RWPE2 (cell line): ENCODE measurements around the gene SCN5A.

Source experiments
- ATAC-seq: fragments of 200-7000 bp; cut with Tn5 transposase; 3 replicates; pipeline ENCODE4 v1.9.1; 2021; ENCODE audit warnings: low read depth
- DNase-seq: peaks from one replicate; pipeline ENCODE4 v3.0.0-alpha.2; 2020; ENCODE audit warnings: low spot score
- H3K27ac ChIP-seq: fragments of 450-650 bp; 2 replicates; pipeline ENCODE4 v1.5.1; 2017; ENCODE audit warnings: mild to moderate bottlenecking; ENCODE audit not compliant: poor library complexity, severe bottlenecking
- H3K27me3 ChIP-seq: fragments of 250-450 bp; sonication (Bioruptor Pico); 2 replicates; pipeline ENCODE4 v1.5.1; 2021; ENCODE audit warnings: mild to moderate bottlenecking, moderate library complexity; ENCODE audit not compliant: insufficient read depth, poor library complexity, severe bottlenecking
- H3K36me3 ChIP-seq: fragments of 250-450 bp; sonication (Bioruptor Pico); 2 replicates; pipeline ENCODE4 v1.5.1; 2020; ENCODE audit warnings: low read depth, mild to moderate bottlenecking, moderate library complexity
- H3K4me1 ChIP-seq: fragments of 250-450 bp; sonication (Bioruptor Pico); 2 replicates; pipeline ENCODE4 v1.5.1; 2021; ENCODE audit warnings: mild to moderate bottlenecking, moderate library complexity; ENCODE audit not compliant: insufficient read depth, poor library complexity, severe bottlenecking
- H3K4me3 ChIP-seq: fragments of 250-450 bp; sonication (Bioruptor Pico); 2 replicates; pipeline ENCODE4 v1.5.1; 2021; ENCODE audit warnings: mild to moderate bottlenecking, moderate library complexity; ENCODE audit not compliant: severe bottlenecking
- H3K9me3 ChIP-seq: fragments of 250-450 bp; sonication (Bioruptor Pico); 2 replicates; pipeline ENCODE4 v1.5.1; 2021; ENCODE audit warnings: mild to moderate bottlenecking, moderate library complexity; ENCODE audit not compliant: severe bottlenecking
- TF ChIP-seq, protein P1 (sequence below): fragments of 450-650 bp; IDR thresholded peaks from one replicate; pipeline ENCODE4 v1.5.1; 2017; ENCODE audit warnings: mild to moderate bottlenecking, moderate library complexity; ENCODE audit not compliant: poor library complexity, severe bottlenecking

SCN5A gene

DNA sequence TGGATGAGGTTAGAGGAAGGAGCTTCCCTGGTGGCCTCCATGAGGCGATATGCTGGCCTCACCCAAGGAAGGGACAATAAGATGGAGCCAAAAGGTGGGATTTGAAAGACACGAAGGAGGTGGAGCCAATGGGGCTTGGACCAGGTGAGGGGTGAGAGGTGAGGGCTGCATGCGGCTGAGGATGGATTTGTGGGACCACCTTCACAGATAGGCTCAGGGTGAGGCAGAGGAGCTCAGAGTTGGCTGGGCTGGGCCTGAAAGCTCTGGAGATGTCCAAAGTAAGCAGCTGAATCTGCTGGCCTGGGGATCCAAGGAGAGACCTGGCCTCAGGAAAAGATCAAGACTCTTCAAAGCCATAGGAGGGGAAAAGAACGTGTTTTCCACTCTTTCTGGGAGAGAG, 103.5 kb downstream of the SCN5A start:
- Histone ChIP-seq H3K9me3 (no peaks in the 10 kb centered on the region), H3K4me1 (no peaks in the 10 kb centered on the region), H3K36me3 (no peaks in the 10 kb centered on the region), H3K27me3 (no peaks in the 10 kb centered on the region), H3K4me3 (no peak overlapping the region), H3K27ac (no peak overlapping the region)
- TF ChIP-seq, protein P1, sequence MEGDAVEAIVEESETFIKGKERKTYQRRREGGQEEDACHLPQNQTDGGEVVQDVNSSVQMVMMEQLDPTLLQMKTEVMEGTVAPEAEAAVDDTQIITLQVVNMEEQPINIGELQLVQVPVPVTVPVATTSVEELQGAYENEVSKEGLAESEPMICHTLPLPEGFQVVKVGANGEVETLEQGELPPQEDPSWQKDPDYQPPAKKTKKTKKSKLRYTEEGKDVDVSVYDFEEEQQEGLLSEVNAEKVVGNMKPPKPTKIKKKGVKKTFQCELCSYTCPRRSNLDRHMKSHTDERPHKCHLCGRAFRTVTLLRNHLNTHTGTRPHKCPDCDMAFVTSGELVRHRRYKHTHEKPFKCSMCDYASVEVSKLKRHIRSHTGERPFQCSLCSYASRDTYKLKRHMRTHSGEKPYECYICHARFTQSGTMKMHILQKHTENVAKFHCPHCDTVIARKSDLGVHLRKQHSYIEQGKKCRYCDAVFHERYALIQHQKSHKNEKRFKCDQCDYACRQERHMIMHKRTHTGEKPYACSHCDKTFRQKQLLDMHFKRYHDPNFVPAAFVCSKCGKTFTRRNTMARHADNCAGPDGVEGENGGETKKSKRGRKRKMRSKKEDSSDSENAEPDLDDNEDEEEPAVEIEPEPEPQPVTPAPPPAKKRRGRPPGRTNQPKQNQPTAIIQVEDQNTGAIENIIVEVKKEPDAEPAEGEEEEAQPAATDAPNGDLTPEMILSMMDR, result no peak
- ATAC-seq (no peak), DNase-seq (no peak)

DNA sequence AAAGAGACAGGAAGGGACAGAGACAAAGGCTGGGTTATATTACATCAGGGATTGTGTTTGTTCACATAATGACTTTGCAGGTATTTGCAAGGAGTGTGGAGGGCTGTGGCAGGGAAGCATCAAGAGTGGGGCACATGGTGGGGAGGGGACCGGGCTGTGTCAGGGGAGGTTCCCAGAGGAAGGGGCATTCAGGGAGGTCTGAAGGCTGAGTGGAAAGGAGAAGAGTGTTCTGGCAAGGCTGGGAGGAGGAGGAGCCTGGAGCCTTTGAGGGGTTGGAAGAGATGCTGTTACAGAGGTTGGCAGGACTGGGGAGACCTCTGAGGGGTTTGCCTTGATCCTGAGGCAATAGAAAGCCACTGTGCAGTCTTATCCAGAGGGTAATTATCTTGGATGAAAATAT, 103.9 kb downstream of the SCN5A start:
- H3K27me3 ChIP-seq, result no peaks in the 10 kb centered on the region
- no peaks in the 10 kb centered on the region for H3K4me1 ChIP-seq
- H3K9me3 ChIP-seq, result no peaks in the 10 kb centered on the region
- ATAC-seq, result no peak
- TF ChIP-seq, protein P1, result no peak
- H3K4me3 ChIP-seq, result no peak overlapping the region
- no peak for DNase-seq
- H3K36me3 ChIP-seq, result no peaks in the 10 kb centered on the region
- no peak overlapping the region for H3K27ac ChIP-seq

- Histone ChIP-seq H3K27ac (no peak overlapping the region), H3K27me3 (no peaks in the 10 kb centered on the region), H3K4me1 (no peaks in the 10 kb centered on the region), H3K4me3 (no peak overlapping the region), H3K36me3 (no peaks in the 10 kb centered on the region), H3K9me3 (no peaks in the 10 kb centered on the region)
- TF ChIP-seq, protein P1, result no peak
- ATAC-seq (no peak), DNase-seq (no peak)
These were observed 104.6 kb downstream of the SCN5A start for GRCh38 chr3:38544926-38545325.

DNA sequence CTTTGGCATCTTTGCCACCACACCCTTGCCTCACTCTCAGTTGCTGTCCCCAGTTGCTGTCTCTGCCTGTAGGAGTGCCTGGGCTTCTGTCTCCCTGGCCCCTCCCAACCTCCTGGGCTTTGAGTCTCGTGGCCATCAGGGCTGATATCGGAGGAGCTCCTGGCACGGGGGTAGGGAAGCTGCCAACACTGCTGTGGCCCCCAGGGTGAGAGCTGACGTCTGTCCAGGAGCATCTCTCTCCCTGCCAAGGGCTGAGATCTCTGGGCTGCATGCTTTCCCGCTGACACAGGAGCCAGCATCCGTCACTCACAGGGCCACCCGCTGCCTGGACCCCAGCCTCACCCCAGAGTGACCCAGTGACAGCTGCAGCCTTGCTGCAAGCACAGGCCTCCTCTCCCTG, 105.9 kb downstream of the SCN5A start:
- no peak for ATAC-seq
- no peaks in the 10 kb centered on the region for H3K27me3 ChIP-seq
- TF ChIP-seq, protein P1, result no peak
- no peak overlapping the region for H3K4me3 ChIP-seq
- no peaks in the 10 kb centered on the region for H3K4me1 ChIP-seq
- DNase-seq, result no peak
- H3K36me3 ChIP-seq, result no peaks in the 10 kb centered on the region
- no peaks in the 10 kb centered on the region for H3K9me3 ChIP-seq
- H3K27ac ChIP-seq, result no peak overlapping the region

DNA sequence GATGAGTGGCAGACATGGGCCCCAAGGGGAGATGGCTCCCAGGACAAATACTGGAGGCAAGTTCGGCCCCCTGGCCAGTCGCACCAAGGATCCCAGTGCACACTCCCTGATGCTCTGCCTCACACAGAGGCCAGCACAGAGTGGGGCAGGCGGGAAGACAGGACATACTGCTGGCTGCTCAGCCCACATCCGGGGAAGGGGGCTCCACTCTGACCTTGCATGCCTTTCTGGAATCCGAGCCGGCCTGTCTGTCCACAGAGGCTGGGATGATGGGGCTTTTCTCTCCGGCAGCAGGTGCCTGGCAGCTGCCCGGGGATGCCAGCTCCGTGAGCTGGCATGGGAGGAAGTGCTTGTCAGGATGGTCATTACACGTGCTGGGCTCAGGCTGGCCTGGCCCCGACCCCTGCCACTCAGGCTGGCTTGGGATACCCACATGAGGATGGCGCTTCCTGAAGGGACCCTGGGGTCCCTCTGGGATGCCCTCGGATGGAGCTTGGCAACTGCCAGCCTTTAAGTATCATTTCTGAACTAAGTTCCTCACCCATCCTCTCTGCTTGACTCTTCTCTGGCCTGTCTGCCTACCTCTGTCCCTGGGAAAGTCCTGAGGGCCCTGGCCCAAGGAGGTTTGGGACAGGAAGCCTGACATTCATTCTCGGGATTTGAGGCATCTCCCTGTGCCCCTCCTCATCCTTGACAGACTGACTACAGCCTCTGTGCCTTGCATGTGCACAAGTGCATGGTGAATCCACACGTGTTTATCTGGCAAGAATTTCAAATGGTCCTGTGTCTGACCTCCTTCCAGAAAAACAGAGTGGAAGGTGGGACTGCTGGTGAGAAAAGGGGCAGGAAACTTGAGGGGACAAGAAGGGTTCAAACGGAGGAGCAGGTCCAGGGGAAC, 106.8 kb downstream of the SCN5A start:
- peak; percentile 43 for ATAC-seq

More for the DNA sequence above, 106.8 kb downstream of the SCN5A start:
- TF ChIP-seq, protein P1, result no peak
- H3K27ac ChIP-seq, result no peak overlapping the region
- no peak overlapping the region for H3K4me3 ChIP-seq
- no peaks in the 10 kb centered on the region for H3K36me3 ChIP-seq
- no peak for DNase-seq
- no peaks in the 10 kb centered on the region for H3K27me3 ChIP-seq
- H3K9me3 ChIP-seq, result no peaks in the 10 kb centered on the region
- H3K4me1 ChIP-seq, result no peaks in the 10 kb centered on the region
